ENCODE measurements around the gene COA3. TPM values are rescaled to one million over a fixed set of nuclear protein-coding genes. Genes with fewer than 3 reads are reported as not detected.
A peak's percentile ranks its signal among the peaks of the same experiment; 100 is the strongest.

Gene COA3
- total RNA-seq, 2 experiments from 2014 or later: 37.0 to 38.5 TPM

GRCh38 chr17:42783062-42783790 lies 15.3 kb downstream of the COA3 start:
- H3K27ac Mint-ChIP-seq: no peak overlapping the region
- no peaks in the 10 kb centered on the region for H3K9me3 Mint-ChIP-seq
- peaks cover 15% of the 10 kb centered on the region for H3K36me3 Mint-ChIP-seq
- H3K27me3 Mint-ChIP-seq: peaks cover 72% of the 10 kb centered on the region
- POLR2A ChIA-PET: interaction anchor here (1.4 kb wide), 1 partner anchor 10 kb away, joined by 3 read pairs; the partner anchor contains the start of gene VPS25
- no peak overlapping the region for H3K4me3 Mint-ChIP-seq
- DNase-seq: no peak
- ATAC-seq (ENCODE audit: low read depth): no peak
- peaks cover 16% of the 10 kb centered on the region for H3K4me1 Mint-ChIP-seq

GRCh38 chr17:42782166-42783061 lies 16.1 kb downstream of the COA3 start:
- POLR2A ChIA-PET: interaction anchor here (1.4 kb wide), 1 partner anchor 9 kb away, joined by 3 read pairs; the partner anchor contains the start of gene VPS25
- Mint-ChIP-seq H3K36me3 (peaks cover 15% of the 10 kb centered on the region), H3K4me3 (no peak overlapping the region), H3K27ac (no peak overlapping the region), H3K4me1 (peaks cover 16% of the 10 kb centered on the region), H3K27me3 (peaks cover 66% of the 10 kb centered on the region), H3K9me3 (no peaks in the 10 kb centered on the region)
- ATAC-seq (ENCODE audit: low read depth): no peak
- no peak for DNase-seq

- H3K36me3 Mint-ChIP-seq: peaks cover 15% of the 10 kb centered on the region
These were observed 16.8 kb downstream of the COA3 start for GRCh38 chr17:42781639-42782165.

GRCh38 chr17:42780851-42781638 lies 17.5 kb downstream of the COA3 start:
- H3K27me3 Mint-ChIP-seq: peaks cover 58% of the 10 kb centered on the region
- peaks cover 15% of the 10 kb centered on the region for H3K36me3 Mint-ChIP-seq
- peak; percentile 6 for ATAC-seq (ENCODE audit: low read depth)
- no peak for DNase-seq
- POLR2A ChIA-PET: no interaction called here
- no peak overlapping the region for H3K27ac Mint-ChIP-seq
- H3K4me1 Mint-ChIP-seq: peaks cover 16% of the 10 kb centered on the region
- no peak overlapping the region for H3K4me3 Mint-ChIP-seq
- H3K9me3 Mint-ChIP-seq: no peaks in the 10 kb centered on the region

More at GRCh38 chr17:42781639-42782165, 16.8 kb downstream of the COA3 start:
- Mint-ChIP-seq H3K9me3 (no peaks in the 10 kb centered on the region), H3K4me1 (peaks cover 16% of the 10 kb centered on the region), H3K27me3 (peaks cover 63% of the 10 kb centered on the region), H3K4me3 (no peak overlapping the region), H3K27ac (no peak overlapping the region)
- POLR2A ChIA-PET: no interaction called here
- ATAC-seq (ENCODE audit: low read depth) (no peak), DNase-seq (no peak)

GRCh38 chr17:42779936-42780850 lies 18.3 kb downstream of the COA3 start, which contains the start of gene WNK4:
Gene WNK4, plus strand, starts transcription at chr17:42780610. Its CDS starts 89 bp downstream, at chr17:42780699.
- H3K4me3 Mint-ChIP-seq: no peak within 1 kb of the TSS
- POLR2A ChIA-PET: no interaction called here
- H3K27ac Mint-ChIP-seq: no peak within 1 kb of the TSS
- ATAC-seq (ENCODE audit: low read depth) (peak; percentile 37), DNase-seq (no peak)
- peaks cover 14% of the 10 kb centered on the region for H3K36me3 Mint-ChIP-seq
- H3K4me1 Mint-ChIP-seq: peaks cover 15% of the 10 kb centered on the region
- H3K9me3 Mint-ChIP-seq: no peaks in the 10 kb centered on the region
- peaks cover 49% of the 10 kb centered on the region for H3K27me3 Mint-ChIP-seq

GRCh38 chr17:42779304-42779935 lies 19.1 kb downstream of the COA3 start:
- POLR2A ChIA-PET: no interaction called here
- ATAC-seq (ENCODE audit: low read depth) (no peak), DNase-seq (no peak)
- no peak overlapping the region for H3K27ac Mint-ChIP-seq
- no peak overlapping the region for H3K4me3 Mint-ChIP-seq
- peaks cover 18% of the 10 kb centered on the region for H3K36me3 Mint-ChIP-seq
- H3K9me3 Mint-ChIP-seq: no peaks in the 10 kb centered on the region
- H3K4me1 Mint-ChIP-seq: peaks cover 15% of the 10 kb centered on the region
- peaks cover 41% of the 10 kb centered on the region for H3K27me3 Mint-ChIP-seq

- ATAC-seq (ENCODE audit: low read depth) (no peak), DNase-seq (no peak)
- POLR2A ChIA-PET: interaction anchor here (0.9 kb wide), 1 partner anchor 202 kb away, joined by 5 read pairs; the partner anchor contains the start of gene PSMC3IP
- H3K4me1 Mint-ChIP-seq: peaks cover 23% of the 10 kb centered on the region
- no peak overlapping the region for H3K4me3 Mint-ChIP-seq
- H3K27me3 Mint-ChIP-seq: peaks cover 33% of the 10 kb centered on the region
- peaks cover 19% of the 10 kb centered on the region for H3K36me3 Mint-ChIP-seq
- no peak overlapping the region for H3K27ac Mint-ChIP-seq
- H3K9me3 Mint-ChIP-seq: no peaks in the 10 kb centered on the region
These were observed 19.9 kb downstream of the COA3 start for GRCh38 chr17:42778570-42778969.

GRCh38 chr17:42775534-42776098 lies 22.9 kb downstream of the COA3 start:
- Mint-ChIP-seq H3K9me3 (no peaks in the 10 kb centered on the region), H3K36me3 (peaks cover 22% of the 10 kb centered on the region), H3K27ac (no peak overlapping the region), H3K4me1 (peaks cover 24% of the 10 kb centered on the region), H3K27me3 (peaks cover 8% of the 10 kb centered on the region), H3K4me3 (no peak overlapping the region)
- POLR2A ChIA-PET: interaction anchor here (0.7 kb wide), 1 partner anchor 431 kb away, joined by 3 read pairs; no protein-coding TSS in a partner anchor
- DNase-seq (no peak), ATAC-seq (ENCODE audit: low read depth) (no peak)

GRCh38 chr17:42774066-42774745 lies 24.3 kb downstream of the COA3 start:
- POLR2A ChIA-PET: interaction anchor here (0.8 to 2.4 kb wide), 11 partner anchors 9 to 594 kb away, joined by 3 to 19 read pairs (median 4); partner anchors contain the start of genes CNTD1, COA3, RETREG3 and RPL27
- Mint-ChIP-seq H3K27ac (peak overlapping the region; percentile 97), H3K4me3 (peak overlapping the region; percentile 100), H3K27me3 (no peaks in the 10 kb centered on the region), H3K9me3 (no peaks in the 10 kb centered on the region), H3K36me3 (peaks cover 15% of the 10 kb centered on the region), H3K4me1 (peaks cover 22% of the 10 kb centered on the region)
- DNase-seq (no peak), ATAC-seq (ENCODE audit: low read depth) (no peak)

- H3K27ac Mint-ChIP-seq: peak within 1 kb of the TSS; percentile 97
- peaks cover 2% of the 10 kb centered on the region for H3K27me3 Mint-ChIP-seq
- POLR2A ChIA-PET: interaction anchor here (0.8 to 2.4 kb wide), 20 partner anchors 9 to 595 kb away, joined by 3 to 19 read pairs (median 4); partner anchors contain the start of genes BECN1, CNTD1, COA3 and PLEKHH3
- peak; percentile 87 for ATAC-seq (ENCODE audit: low read depth)
- peaks cover 9% of the 10 kb centered on the region for H3K36me3 Mint-ChIP-seq
- no peaks in the 10 kb centered on the region for H3K9me3 Mint-ChIP-seq
- H3K4me3 Mint-ChIP-seq: peak within 1 kb of the TSS; percentile 100
- H3K4me1 Mint-ChIP-seq: peaks cover 22% of the 10 kb centered on the region
- peak; percentile 74 for DNase-seq
These were observed 25.0 kb downstream of the COA3 start, which contains the start of gene VPS25 for GRCh38 chr17:42773290-42774035. Gene VPS25, plus strand, starts transcription at chr17:42773449. Its CDS starts 27 bp downstream, at chr17:42773476.

Measured in activated naive CD8-positive, alpha-beta T cell treated with anti-CD3 and anti-CD28 coated beads, Interleukin-2, amount 10 ng/mL, durations not matched to agents 7 days and 5 days (primary cell).